KMS-11 (cell line): ENCODE data around the gene DLL3.

Experiments
- H2AFZ ChIP-seq: fragments of 200-600 bp; sonication (generic); 2 replicates; pipeline ENCODE4 v1.6.1; 2016; ENCODE audit warnings: antibody characterized with exemption, mixed run types, low read depth
- H3K27ac ChIP-seq: fragments of 200-600 bp; sonication (generic); 2 replicates; pipeline ENCODE4 v1.6.1; 2016; ENCODE audit warnings: mild to moderate bottlenecking, mixed run types
- H3K27me3 ChIP-seq: fragments of 200-600 bp; sonication (generic); 2 replicates; pipeline ENCODE4 v1.6.1; 2017; ENCODE audit warnings: mild to moderate bottlenecking, low read depth, mixed run types, moderate library complexity; ENCODE audit not compliant: insufficient read depth
- H3K36me3 ChIP-seq: fragments of 200-600 bp; sonication (generic); 2 replicates; pipeline ENCODE4 v1.6.1; 2017; ENCODE audit warnings: mild to moderate bottlenecking, mixed run types; ENCODE audit not compliant: insufficient read depth
- H3K4me1 ChIP-seq: fragments of 200-600 bp; sonication (generic); 2 replicates; pipeline ENCODE4 v1.6.1; 2016; ENCODE audit warnings: mild to moderate bottlenecking, low read depth, mixed run types; ENCODE audit not compliant: poor library complexity, severe bottlenecking
- H3K4me2 ChIP-seq: fragments of 200-600 bp; sonication (generic); 2 replicates; pipeline ENCODE4 v1.7.0; 2016; ENCODE audit warnings: mild to moderate bottlenecking, mixed run types
- H3K4me3 ChIP-seq: fragments of 200-600 bp; sonication (generic); IDR thresholded peaks from 2 replicates; pipeline ENCODE4 v1.6.1; 2017; ENCODE audit warnings: low read depth, low read length, mixed read lengths; ENCODE audit not compliant: insufficient read depth
- H3K79me2 ChIP-seq: fragments of 200-600 bp; sonication (generic); 2 replicates; pipeline ENCODE4 v1.6.1; 2016; ENCODE audit warnings: low read depth, mixed run types; ENCODE audit not compliant: insufficient read depth
- H3K9ac ChIP-seq: fragments of 200-600 bp; sonication (generic); 2 replicates; pipeline ENCODE4 v1.6.1; 2016; ENCODE audit warnings: mild to moderate bottlenecking, mixed run types
- H4K20me1 ChIP-seq: fragments of 200-600 bp; sonication (generic); 2 replicates; pipeline ENCODE4 v1.6.1; 2016; ENCODE audit warnings: mild to moderate bottlenecking, mixed run types; ENCODE audit not compliant: insufficient read depth
- TF ChIP-seq, protein P1 (sequence below): fragments of 200-600 bp; sonication (generic); conservative IDR thresholded peaks from 2 replicates; pipeline ENCODE4 v1.6.1; 2017; ENCODE audit warnings: low read depth, mild to moderate bottlenecking, antibody characterized with exemption, low read length, moderate library complexity, mixed read lengths

The DLL3 gene

DNA sequence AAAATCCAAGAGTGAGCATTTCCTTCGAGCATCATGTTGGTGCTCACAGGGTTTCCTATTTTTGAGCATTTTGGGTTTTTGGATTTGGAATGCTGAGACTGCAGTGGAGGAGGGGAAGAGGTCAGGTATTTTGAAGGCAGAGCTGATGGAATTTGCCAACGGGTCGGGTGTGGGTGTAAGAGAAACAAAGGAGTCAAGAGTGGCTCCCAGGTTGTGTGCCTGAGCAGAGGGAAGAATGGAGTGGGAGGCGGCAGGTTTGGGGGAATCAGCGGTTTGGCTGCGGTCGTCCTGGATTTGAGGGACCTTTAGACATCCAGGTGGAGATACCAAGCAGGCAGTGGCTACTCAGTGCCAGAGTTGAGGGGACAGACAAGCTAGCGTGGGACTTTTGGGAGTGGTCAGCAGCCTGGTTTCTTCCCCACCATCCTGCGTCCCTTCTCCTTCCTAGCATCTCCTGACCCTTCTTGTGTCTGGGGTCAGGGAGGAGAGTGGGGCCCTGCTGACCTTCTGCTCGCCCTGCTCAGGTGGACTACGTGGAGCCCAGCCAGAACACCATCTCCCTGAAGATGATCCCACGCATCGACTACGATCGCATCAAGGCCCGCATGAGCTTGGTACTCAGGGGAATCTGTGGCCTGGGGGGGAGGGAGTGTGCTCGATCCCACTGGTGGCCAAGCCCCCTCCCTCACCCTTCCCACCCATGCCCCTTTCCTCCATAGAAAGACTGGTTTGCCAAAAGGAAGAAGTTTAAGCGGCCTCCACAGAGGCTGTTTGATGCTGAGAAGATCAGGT, 32.6 kb upstream of the DLL3 start:
- Histone ChIP-seq H3K4me3 (no peak overlapping the region), H3K27me3 (no peaks in the 10 kb centered on the region), H2AFZ (no peak overlapping the region), H3K27ac (no peak overlapping the region), H4K20me1 (no peaks in the 10 kb centered on the region), H3K4me1 (no peaks in the 10 kb centered on the region), H3K79me2 (no peaks in the 10 kb centered on the region), H3K36me3 (no peaks in the 10 kb centered on the region), H3K9ac (no peak overlapping the region), H3K4me2 (no peak overlapping the region)
- TF ChIP-seq, protein P1, sequence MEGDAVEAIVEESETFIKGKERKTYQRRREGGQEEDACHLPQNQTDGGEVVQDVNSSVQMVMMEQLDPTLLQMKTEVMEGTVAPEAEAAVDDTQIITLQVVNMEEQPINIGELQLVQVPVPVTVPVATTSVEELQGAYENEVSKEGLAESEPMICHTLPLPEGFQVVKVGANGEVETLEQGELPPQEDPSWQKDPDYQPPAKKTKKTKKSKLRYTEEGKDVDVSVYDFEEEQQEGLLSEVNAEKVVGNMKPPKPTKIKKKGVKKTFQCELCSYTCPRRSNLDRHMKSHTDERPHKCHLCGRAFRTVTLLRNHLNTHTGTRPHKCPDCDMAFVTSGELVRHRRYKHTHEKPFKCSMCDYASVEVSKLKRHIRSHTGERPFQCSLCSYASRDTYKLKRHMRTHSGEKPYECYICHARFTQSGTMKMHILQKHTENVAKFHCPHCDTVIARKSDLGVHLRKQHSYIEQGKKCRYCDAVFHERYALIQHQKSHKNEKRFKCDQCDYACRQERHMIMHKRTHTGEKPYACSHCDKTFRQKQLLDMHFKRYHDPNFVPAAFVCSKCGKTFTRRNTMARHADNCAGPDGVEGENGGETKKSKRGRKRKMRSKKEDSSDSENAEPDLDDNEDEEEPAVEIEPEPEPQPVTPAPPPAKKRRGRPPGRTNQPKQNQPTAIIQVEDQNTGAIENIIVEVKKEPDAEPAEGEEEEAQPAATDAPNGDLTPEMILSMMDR: no peak

DNA sequence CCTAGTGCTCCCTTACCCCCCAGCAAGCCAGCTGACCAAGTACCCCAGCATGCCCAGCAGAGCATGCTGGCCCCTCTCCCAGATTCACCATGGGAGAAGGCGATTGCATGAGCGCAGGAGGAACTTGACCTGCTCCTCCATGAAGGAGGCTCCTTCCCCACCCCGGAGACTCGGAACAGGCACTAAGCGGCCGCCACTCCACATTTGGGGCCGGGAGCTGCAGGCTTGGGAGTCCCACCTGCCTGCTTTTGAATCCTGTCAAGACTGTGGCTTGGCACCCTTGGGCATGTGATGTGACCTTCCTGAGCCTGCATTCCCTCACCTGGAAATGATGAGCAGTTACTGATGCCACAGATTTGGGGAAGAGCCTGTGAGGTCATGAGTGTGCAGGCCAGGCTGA, 30.8 kb upstream of the DLL3 start:
- TF ChIP-seq, protein P1: no peak
- no peaks in the 10 kb centered on the region for H3K36me3 ChIP-seq
- no peaks in the 10 kb centered on the region for H3K27me3 ChIP-seq
- no peaks in the 10 kb centered on the region for H3K79me2 ChIP-seq
- H3K4me2 ChIP-seq: no peak overlapping the region
- no peaks in the 10 kb centered on the region for H4K20me1 ChIP-seq
- H3K27ac ChIP-seq: no peak overlapping the region
- no peaks in the 10 kb centered on the region for H3K4me1 ChIP-seq
- no peak overlapping the region for H3K9ac ChIP-seq
- H3K4me3 ChIP-seq: no peak overlapping the region
- H2AFZ ChIP-seq: no peak overlapping the region

- TF ChIP-seq, protein P1: no peak
- Histone ChIP-seq H3K36me3 (no peaks in the 10 kb centered on the region), H3K4me2 (no peak overlapping the region), H3K9ac (no peak overlapping the region), H2AFZ (no peak overlapping the region), H4K20me1 (no peaks in the 10 kb centered on the region), H3K27ac (no peak overlapping the region), H3K4me1 (no peaks in the 10 kb centered on the region), H3K4me3 (no peak overlapping the region), H3K79me2 (no peaks in the 10 kb centered on the region), H3K27me3 (no peaks in the 10 kb centered on the region)
These were observed 29.7 kb upstream of the DLL3 start for GRCh38 chr19:39469036-39469435.

DNA sequence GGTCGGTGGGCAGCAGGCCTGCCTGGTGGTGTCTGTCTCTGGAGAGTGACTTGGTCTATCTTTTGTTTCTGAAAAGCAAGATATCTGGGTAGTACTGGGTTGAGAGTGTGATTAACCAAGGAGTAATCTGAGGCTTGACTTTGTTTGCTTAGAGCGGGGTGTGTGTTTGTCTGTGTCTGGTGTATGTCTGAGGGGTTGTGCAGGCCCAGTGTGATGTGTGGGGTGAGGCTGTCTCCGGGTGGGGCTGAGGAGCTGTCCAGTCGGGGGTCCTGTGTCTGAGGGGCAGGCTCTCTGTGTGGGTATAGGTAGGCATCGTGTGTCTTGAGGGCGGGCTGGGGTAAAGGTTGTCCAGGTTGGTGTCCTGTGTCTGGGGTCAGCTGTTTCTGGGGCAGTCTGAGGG, 29.2 kb upstream of the DLL3 start:
- TF ChIP-seq, protein P1: no peak
- H3K4me3 ChIP-seq: no peak overlapping the region
- no peaks in the 10 kb centered on the region for H4K20me1 ChIP-seq
- H3K36me3 ChIP-seq: no peaks in the 10 kb centered on the region
- H3K9ac ChIP-seq: no peak overlapping the region
- H3K27me3 ChIP-seq: no peaks in the 10 kb centered on the region
- H2AFZ ChIP-seq: no peak overlapping the region
- H3K4me2 ChIP-seq: no peak overlapping the region
- no peaks in the 10 kb centered on the region for H3K79me2 ChIP-seq
- H3K4me1 ChIP-seq: no peaks in the 10 kb centered on the region
- no peak overlapping the region for H3K27ac ChIP-seq
